HS-5 (cell line): ENCODE results near the gene TRIM13.

Experiments used
- DNase-seq: peaks from one replicate; pipeline ENCODE4 v3.0.0-alpha.2; 2012; ENCODE audit warnings: low read depth

The TRIM13 gene

GRCh38 chr13:49996161-49996915, 504 bp upstream of the TRIM13 start:
- DNase-seq, result no peak

- no peak for DNase-seq
These were observed 1.1 kb downstream of the TRIM13 start for GRCh38 chr13:49997955-49998354.

- no peak for DNase-seq
These were observed 2.1 kb downstream of the TRIM13 start for GRCh38 chr13:49998714-49999624.

GRCh38 chr13:50001287-50001686, 4.4 kb downstream of the TRIM13 start:
- DNase-seq, result no peak

GRCh38 chr13:50006426-50007135, 9.7 kb downstream of the TRIM13 start:
- DNase-seq, result no peak

GRCh38 chr13:50011461-50011860, 14.6 kb downstream of the TRIM13 start:
- no peak for DNase-seq

GRCh38 chr13:50012396-50013169, 15.7 kb downstream of the TRIM13 start:
- no peak for DNase-seq

GRCh38 chr13:50014386-50014785, 17.5 kb downstream of the TRIM13 start:
- DNase-seq, result no peak

- DNase-seq, result no peak
These were observed 18.4 kb downstream of the TRIM13 start, which contains the start of gene KCNRG for GRCh38 chr13:50015258-50015657. Gene KCNRG (plus strand): TSS chr13:50015444. CDS start chr13:50015494, 50 bp downstream.

GRCh38 chr13:50015750-50016149, 18.9 kb downstream of the TRIM13 start:
- no peak for DNase-seq

GRCh38 chr13:50016444-50016843, 19.6 kb downstream of the TRIM13 start:
- no peak for DNase-seq

- no peak for DNase-seq
These were observed 21.0 kb downstream of the TRIM13 start for GRCh38 chr13:50017819-50018218.

- DNase-seq, result no peak
These were observed 28.6 kb downstream of the TRIM13 start for GRCh38 chr13:50025436-50025835.

- DNase-seq, result no peak
These were observed 30.1 kb downstream of the TRIM13 start for GRCh38 chr13:50026788-50027473.

GRCh38 chr13:50030315-50030714, 33.5 kb downstream of the TRIM13 start:
- no peak for DNase-seq

GRCh38 chr13:50033725-50034124, 36.9 kb downstream of the TRIM13 start:
- no peak for DNase-seq

GRCh38 chr13:50037788-50038187, 40.9 kb downstream of the TRIM13 start:
- DNase-seq, result no peak

- no peak for DNase-seq
These were observed 41.4 kb downstream of the TRIM13 start for GRCh38 chr13:50038266-50038665.

GRCh38 chr13:50052478-50052877, 55.6 kb downstream of the TRIM13 start:
- no peak for DNase-seq

GRCh38 chr13:50053844-50054243, 57.0 kb downstream of the TRIM13 start:
- DNase-seq, result no peak

GRCh38 chr13:50055454-50055853, 58.6 kb downstream of the TRIM13 start:
- no peak for DNase-seq
